NOMO-1 treated with DMSO at 0.1 percent for 48 hours (cell line): ENCODE measurements around the gene ASTN2.
A peak's percentile ranks its signal among the peaks of the same experiment; 100 is the strongest.

Experiments
- DNase-seq: peaks from one replicate; lab custom pipeline; 2025; ENCODE audit not compliant: unreplicated experiment; lab: John Stamatoyannopoulos, UW

The ASTN2 gene

DNA sequence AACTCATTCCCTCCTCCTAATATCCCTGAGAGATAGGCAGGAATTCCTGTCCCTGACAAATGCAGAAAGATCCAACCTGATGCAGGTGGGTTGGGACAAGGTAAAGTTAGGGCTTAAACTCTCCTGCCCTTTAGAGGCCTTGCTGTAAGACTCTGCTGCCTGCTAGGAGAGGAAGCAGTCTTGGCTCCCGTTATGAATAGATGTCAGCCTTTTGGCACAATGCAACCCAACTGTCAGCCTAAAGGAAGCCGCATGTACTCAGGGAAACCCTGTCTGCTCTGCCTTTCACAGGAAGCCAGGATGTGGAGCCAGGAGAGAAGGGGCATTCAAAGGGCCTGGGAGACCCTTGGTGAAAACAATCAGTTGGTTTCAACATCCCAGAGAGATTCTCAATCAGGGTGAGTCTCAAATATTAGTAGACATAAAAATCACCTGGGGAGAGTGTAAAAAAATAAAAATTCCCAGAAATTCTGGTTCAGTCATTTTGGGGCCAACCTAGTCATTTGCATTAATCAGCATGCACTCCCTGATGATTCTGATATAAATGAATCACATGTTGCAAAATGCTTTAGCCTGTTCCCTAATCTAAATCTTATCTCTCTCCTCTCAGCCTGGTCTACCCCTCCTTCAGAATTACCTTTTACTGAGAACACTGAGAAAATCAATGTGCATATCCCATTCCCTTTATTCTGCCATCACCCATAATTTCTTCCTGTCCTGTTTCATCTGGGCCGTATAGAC lies 864.0 kb downstream of the ASTN2 start:
- DNase-seq = no peak

- DNase-seq = no peak
Observed at GRCh38 chr9:116549786-116550660, 864.8 kb downstream of the ASTN2 start.

GRCh38 chr9:116549061-116549664 lies 865.7 kb downstream of the ASTN2 start:
- DNase-seq = peak; percentile 96

GRCh38 chr9:116547729-116548426 lies 867.0 kb downstream of the ASTN2 start:
- no peak for DNase-seq

- peak; percentile 46 for DNase-seq
Observed at GRCh38 chr9:116546711-116547581, 867.9 kb downstream of the ASTN2 start.

DNA sequence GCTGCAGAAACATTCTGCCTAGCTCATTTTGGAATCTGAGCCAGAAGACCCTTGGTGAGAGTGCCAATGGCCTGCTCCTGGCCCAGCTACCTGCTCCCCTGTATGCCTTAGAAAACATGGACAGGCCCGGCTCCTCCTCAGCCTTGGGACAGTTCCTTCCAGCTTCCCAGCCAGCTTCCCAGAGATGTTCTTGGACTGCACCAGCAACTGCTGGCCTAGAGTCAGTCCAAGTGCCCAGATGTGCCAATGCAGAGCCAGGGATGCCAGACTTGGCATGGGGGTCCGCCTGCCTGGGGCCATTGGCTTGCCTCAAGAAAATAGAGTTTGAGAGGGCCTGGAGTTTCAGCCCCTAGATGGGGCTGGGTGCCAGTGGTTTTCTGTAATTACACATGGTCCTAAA lies 870.0 kb downstream of the ASTN2 start:
- DNase-seq = no peak

DNA sequence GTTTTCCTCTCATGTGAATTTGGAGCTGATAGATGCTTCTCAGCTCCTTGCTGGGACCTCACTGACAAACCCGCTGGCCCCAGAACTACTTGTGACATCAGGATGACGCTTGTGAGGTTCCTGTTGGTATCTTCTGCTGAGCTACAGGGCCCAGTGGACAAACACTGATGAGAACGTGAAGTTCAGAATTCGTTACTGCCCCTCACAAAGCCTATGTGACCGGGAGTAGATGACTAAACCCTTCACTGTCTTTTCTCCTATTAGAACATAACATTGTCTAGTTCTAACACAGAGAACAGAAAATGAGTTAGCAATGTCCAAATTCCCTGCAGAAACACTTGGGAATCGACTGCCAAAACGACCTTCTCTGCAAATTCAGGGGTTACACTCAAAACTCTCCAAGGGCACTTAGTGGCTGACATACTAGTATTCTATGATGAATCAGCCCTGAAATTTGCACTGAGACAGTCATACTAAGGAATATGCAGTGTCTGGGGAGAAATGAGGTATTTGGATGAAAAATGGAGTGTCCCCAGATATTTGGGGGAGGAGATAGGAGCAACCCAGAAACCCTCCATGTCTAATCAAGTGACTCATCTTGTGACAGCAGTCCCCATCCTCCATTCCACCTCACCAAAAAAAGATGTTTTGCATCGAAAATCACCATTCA lies 871.0 kb downstream of the ASTN2 start:
- no peak for DNase-seq

DNA sequence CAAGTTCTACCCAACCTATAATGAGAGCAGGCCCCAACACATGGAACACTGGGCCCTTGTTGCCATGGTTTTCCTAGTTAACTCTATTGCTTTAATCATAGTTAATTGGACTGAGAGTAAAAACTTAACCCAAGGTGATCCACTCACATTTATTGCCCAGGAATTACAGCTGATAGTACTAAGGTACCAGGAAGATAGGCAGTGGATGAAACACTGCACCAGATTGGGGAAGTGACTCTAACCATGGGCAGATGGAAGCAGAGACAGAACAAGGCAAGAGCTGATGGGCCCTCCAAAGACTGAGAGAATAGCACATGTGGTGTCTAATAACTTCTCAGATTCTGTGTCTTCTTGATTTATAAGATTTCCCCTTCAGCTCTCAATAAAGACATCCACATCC lies 873.5 kb downstream of the ASTN2 start:
- DNase-seq = peak; percentile 37

- DNase-seq = no peak
Observed at GRCh38 chr9:116539549-116539948, 875.3 kb downstream of the ASTN2 start.

GRCh38 chr9:116525611-116526010 lies 889.2 kb downstream of the ASTN2 start:
- DNase-seq = no peak

GRCh38 chr9:116524778-116525470 lies 889.9 kb downstream of the ASTN2 start:
- DNase-seq = no peak

- no peak for DNase-seq
Observed at GRCh38 chr9:116520218-116520617, 894.6 kb downstream of the ASTN2 start.

DNA sequence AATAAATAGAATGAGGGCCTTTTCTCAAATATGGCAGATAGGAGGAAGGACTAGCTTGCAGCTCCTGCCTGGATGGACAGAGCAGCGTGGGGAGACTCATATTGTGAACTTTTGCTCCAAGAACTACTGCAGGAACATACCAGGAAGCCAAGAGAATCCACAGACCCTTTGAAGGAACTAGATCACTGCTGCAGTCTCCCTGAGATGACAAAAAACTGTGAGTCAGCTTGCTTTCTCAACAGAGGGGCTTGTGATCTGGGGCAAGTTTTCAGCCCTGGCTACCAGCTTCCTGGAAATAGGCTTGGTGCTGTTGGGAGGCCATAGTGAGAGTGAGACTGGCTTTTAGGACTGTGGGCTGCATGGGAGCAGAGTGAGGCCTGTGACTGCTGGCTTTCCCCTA lies 898.4 kb downstream of the ASTN2 start:
- DNase-seq = no peak

DNA sequence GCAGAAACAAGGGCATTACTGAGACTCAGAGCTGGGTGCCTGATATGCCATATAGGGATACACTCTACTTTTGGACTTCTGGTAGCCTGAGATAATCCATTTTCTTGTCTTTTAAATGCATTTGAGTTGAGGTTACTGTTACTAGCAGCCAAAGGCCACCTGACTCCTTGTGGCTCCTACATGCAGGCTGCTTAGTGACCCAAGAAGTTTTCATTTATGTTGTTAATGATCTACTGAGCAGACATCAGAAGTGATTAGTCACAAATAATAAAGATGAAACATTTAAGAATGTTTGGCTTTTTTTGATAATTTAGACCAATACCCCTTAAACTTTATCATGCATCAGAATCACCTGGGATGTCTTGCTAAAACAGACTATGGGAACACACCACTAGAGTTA lies 899.3 kb downstream of the ASTN2 start:
- DNase-seq = no peak

- DNase-seq = no peak
Observed at GRCh38 chr9:116506685-116507084, 908.2 kb downstream of the ASTN2 start.

- DNase-seq = peak; percentile 93
Observed at GRCh38 chr9:116504893-116505480, 909.9 kb downstream of the ASTN2 start.

- no peak for DNase-seq
Observed at GRCh38 chr9:116504081-116504480, 910.8 kb downstream of the ASTN2 start.

GRCh38 chr9:116502746-116503145 lies 912.1 kb downstream of the ASTN2 start:
- DNase-seq = no peak

DNA sequence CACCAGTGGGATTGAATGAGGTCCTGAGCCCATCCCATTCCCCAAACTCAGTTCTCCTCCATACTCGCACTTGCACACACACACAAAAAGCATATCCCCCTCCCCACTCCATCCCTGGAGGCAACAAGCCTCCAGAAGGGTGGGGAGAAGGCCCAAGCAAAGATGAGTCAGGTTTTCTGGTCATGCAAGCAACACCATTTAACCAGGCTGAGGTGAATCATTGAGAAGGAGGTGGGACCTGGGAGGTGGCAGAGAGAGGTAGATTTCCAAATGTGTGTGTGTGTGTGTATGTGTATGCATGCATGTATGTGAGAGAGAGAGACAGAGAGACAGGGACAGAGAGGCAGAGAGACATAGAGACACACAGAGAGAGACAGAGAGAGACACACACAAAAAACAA lies 913.0 kb downstream of the ASTN2 start:
- no peak for DNase-seq
